ENCODE measurements around the gene NEUROD2. TPM values are rescaled to one million over a fixed set of nuclear protein-coding genes. Genes with fewer than 3 reads are reported as not detected.

Gene NEUROD2
- total and polyA plus RNA-seq, 5 donors = not detected

GRCh38 chr17:39607057-39607850 lies 466 bp downstream of the NEUROD2 start:
- Histone ChIP-seq H3K27ac (ENCODE audit: low read length) (no peak overlapping the region), H3K4me3 (ENCODE audit: low read length) (peak overlapping the region; percentile 12), H3K27me3 (ENCODE audit: control insufficient read depth, insufficient read depth) (no peaks in the 10 kb centered on the region), H3K9me3 (ENCODE audit: control insufficient read depth, low read length) (no peaks in the 10 kb centered on the region), H3K4me1 (ENCODE audit: control insufficient read depth, insufficient read depth, low read length) (peaks cover 3% of the 10 kb centered on the region)
- DNase-seq (no peak), ATAC-seq (no peak)
- 2% methylated on average over 39 of the region's 40 CpGs for WGBS
- intact Hi-C loops (cut with DNase I) = no loop called here

GRCh38 chr17:39606434-39607056 lies 1.2 kb downstream of the NEUROD2 start:
- Histone ChIP-seq H3K4me3 (ENCODE audit: low read length) (peak overlapping the region; percentile 12), H3K27ac (ENCODE audit: low read length) (no peak overlapping the region), H3K4me1 (ENCODE audit: control insufficient read depth, insufficient read depth, low read length) (peaks cover 3% of the 10 kb centered on the region), H3K9me3 (ENCODE audit: control insufficient read depth, low read length) (no peaks in the 10 kb centered on the region), H3K27me3 (ENCODE audit: control insufficient read depth, insufficient read depth) (no peaks in the 10 kb centered on the region)
- intact Hi-C loops (cut with DNase I) = no loop called here
- peak in 1 of 2 donors; percentile 19 for ATAC-seq
- WGBS = under 1% methylated on average over 66 of the region's 66 CpGs
- DNase-seq = no peak

DNA sequence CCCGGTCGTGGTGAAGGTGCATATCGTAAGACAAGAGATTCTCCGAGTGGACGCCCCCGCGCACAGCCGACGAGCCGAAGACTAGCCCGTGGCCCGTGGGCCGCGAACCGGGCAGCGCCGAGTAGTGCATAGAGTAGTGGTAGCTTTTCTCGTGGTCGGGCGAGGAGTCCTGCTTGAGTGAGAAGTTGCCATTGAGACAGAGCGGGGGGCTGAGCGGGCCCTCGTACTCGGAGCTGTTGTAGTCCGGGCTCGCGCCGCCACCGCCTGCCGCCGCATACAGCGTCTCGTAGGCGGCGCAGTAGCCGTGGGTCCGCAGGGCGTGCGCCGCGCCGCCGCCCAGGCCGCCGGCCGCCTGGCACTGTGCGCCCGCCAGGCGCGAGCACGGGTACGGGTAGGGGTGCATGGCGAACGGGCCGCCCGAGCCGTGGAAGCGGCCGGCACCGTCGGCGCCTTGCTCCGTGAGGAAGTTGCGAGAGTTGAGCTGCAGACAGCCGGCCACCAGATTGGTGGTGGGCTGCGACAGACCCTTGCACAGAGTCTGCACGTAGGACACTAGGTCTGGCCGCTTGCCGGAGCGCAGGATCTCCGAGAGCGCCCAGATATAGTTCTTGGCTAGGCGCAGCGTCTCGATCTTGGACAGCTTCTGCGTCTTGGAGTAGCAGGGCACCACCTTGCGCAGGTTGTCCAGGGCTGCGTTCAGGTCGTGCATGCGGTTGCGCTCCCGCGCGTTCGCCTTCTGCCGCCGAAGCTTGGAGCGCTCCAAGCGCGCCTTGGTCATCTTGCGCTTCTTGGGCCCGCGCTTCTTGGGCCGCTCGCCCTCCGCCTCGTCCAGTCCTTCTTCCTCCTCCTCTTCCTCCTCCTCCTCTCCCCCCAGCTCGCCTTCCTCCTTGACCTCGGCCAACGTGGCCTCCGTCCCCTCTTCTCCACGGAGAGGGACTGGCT lies 2.0 kb downstream of the NEUROD2 start:
- DNase-seq (no peak), ATAC-seq (no peak)
- WGBS = 2% methylated on average over 102 of the region's 102 CpGs
- no peak overlapping the region for H3K27ac ChIP-seq (ENCODE audit: low read length)
- peak overlapping the region; percentile 2 for H3K4me3 ChIP-seq (ENCODE audit: low read length)
- peaks cover 3% of the 10 kb centered on the region for H3K4me1 ChIP-seq (ENCODE audit: control insufficient read depth, insufficient read depth, low read length)
- no peaks in the 10 kb centered on the region for H3K27me3 ChIP-seq (ENCODE audit: control insufficient read depth, insufficient read depth)
- intact Hi-C loops (cut with DNase I) = no loop called here
- no peaks in the 10 kb centered on the region for H3K9me3 ChIP-seq (ENCODE audit: control insufficient read depth, low read length)

- H3K27ac ChIP-seq (ENCODE audit: low read length) = no peak overlapping the region
- H3K9me3 ChIP-seq (ENCODE audit: control insufficient read depth, low read length) = no peaks in the 10 kb centered on the region
- intact Hi-C loops (cut with DNase I) = no loop called here
- H3K4me3 ChIP-seq (ENCODE audit: low read length) = peak overlapping the region; percentile 2
- peaks cover 3% of the 10 kb centered on the region for H3K4me1 ChIP-seq (ENCODE audit: control insufficient read depth, insufficient read depth, low read length)
- DNase-seq (no peak), ATAC-seq (no peak)
- no peaks in the 10 kb centered on the region for H3K27me3 ChIP-seq (ENCODE audit: control insufficient read depth, insufficient read depth)
- 4% methylated on average over 31 of the region's 31 CpGs for WGBS
These were observed 2.7 kb downstream of the NEUROD2 start for GRCh38 chr17:39604911-39605491.

- no peaks in the 10 kb centered on the region for H3K9me3 ChIP-seq (ENCODE audit: control insufficient read depth, low read length)
- DNase-seq (no peak), ATAC-seq (no peak)
- no peaks in the 10 kb centered on the region for H3K27me3 ChIP-seq (ENCODE audit: control insufficient read depth, insufficient read depth)
- H3K27ac ChIP-seq (ENCODE audit: low read length) = no peak overlapping the region
- no peak overlapping the region for H3K4me3 ChIP-seq (ENCODE audit: low read length)
- peaks cover 3% of the 10 kb centered on the region for H3K4me1 ChIP-seq (ENCODE audit: control insufficient read depth, insufficient read depth, low read length)
- WGBS = 8% methylated on average over 14 of the region's 14 CpGs
- intact Hi-C loops (cut with DNase I) = no loop called here
These were observed 4.3 kb downstream of the NEUROD2 start for GRCh38 chr17:39603304-39604016.

DNA sequence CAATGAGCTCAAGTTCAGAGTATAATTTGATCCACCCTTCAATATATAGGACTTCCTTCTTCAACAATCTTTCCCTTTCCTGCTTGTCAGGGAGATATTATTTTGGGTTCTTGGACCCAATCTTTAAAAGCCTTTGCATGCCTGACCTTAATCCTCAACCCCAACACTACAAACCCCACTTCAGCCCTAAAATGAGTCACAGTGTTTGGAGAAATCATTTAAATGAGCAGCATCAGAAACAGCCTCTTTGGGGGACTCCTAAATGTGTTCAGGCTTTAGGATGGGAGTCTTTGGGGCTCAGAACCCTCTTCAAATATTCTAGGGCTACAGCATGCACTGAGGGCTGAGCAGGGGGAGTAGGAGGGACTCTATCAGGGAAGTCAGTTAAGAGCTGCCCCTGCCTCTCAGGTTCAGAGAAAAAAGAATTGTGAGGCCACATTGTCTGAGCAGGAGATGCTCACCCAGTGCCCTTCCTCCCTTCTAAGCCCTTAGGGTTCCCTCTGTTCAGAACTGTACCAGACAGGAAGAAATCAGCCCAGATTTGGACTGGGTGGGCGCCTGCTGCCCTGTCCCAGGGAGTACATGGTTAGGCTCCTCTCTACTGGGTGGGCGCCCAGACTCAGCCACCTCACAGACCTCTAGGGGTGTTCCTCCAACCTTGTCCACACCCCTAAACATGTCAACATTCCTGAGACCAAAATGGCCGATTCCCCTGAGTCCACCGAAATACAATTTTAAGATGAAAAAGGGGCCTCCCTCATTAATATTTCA lies 5.0 kb downstream of the NEUROD2 start:
- no peaks in the 10 kb centered on the region for H3K9me3 ChIP-seq (ENCODE audit: control insufficient read depth, low read length)
- intact Hi-C loops (cut with DNase I) = no loop called here
- no peaks in the 10 kb centered on the region for H3K27me3 ChIP-seq (ENCODE audit: control insufficient read depth, insufficient read depth)
- DNase-seq (no peak), ATAC-seq (no peak)
- H3K4me3 ChIP-seq (ENCODE audit: low read length) = no peak overlapping the region
- WGBS = 41% methylated on average over 4 of the region's 4 CpGs
- peaks cover 3% of the 10 kb centered on the region for H3K4me1 ChIP-seq (ENCODE audit: control insufficient read depth, insufficient read depth, low read length)
- H3K27ac ChIP-seq (ENCODE audit: low read length) = no peak overlapping the region

DNA sequence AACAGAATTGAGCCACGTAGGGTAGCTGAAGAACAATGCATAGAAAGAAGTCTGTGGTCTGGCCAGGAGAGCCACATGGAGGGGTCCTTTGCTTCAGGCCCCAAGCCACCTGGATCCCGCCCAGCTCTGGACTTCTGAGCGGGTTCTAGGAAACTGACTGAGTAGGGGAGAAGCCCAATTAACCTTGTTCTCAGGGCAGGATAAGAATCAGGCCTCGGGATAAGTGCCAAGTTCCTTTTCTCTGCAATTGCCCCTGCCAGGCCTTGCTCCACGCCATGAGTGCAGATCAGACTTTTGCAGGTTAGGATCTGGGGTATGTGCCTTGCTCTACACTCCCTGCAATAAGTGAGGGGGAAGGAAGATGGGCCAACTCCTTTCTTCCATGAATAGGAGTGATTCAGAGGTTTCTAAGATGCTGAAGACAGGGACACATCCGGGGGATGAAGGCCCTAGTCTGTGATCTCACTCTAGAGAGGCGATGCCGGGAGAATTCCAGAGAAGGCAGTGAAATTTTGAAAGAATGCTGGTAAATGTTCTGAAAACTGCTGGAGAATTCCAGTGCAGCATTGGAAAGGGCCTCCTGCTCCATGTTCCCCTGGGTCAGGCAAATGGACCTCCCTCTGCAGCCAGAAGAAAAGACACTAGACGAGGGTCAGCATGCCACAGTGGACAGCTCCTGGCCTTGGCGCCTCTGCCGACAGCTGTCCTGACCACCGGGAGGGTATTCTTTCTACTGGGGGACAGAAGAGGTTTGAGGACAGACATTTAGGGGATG lies 5.8 kb downstream of the NEUROD2 start:
- Histone ChIP-seq H3K4me1 (ENCODE audit: control insufficient read depth, insufficient read depth, low read length) (peaks cover 3% of the 10 kb centered on the region), H3K27ac (ENCODE audit: low read length) (no peak overlapping the region), H3K9me3 (ENCODE audit: control insufficient read depth, low read length) (no peaks in the 10 kb centered on the region), H3K4me3 (ENCODE audit: low read length) (no peak overlapping the region), H3K27me3 (ENCODE audit: control insufficient read depth, insufficient read depth) (no peaks in the 10 kb centered on the region)
- intact Hi-C loops (cut with DNase I) = no loop called here
- 32% methylated on average over 12 of the region's 12 CpGs for WGBS
- DNase-seq (no peak), ATAC-seq (no peak)

- H3K9me3 ChIP-seq (ENCODE audit: control insufficient read depth, low read length) = no peaks in the 10 kb centered on the region
- H3K4me1 ChIP-seq (ENCODE audit: control insufficient read depth, insufficient read depth, low read length) = peaks cover 3% of the 10 kb centered on the region
- H3K27ac ChIP-seq (ENCODE audit: low read length) = no peak overlapping the region
- ATAC-seq (no peak), DNase-seq (no peak)
- no peak overlapping the region for H3K4me3 ChIP-seq (ENCODE audit: low read length)
- intact Hi-C loops (cut with DNase I) = no loop called here
- 11% methylated on average over 21 of the region's 21 CpGs for WGBS
- H3K27me3 ChIP-seq (ENCODE audit: control insufficient read depth, insufficient read depth) = no peaks in the 10 kb centered on the region
These were observed 6.6 kb downstream of the NEUROD2 start for GRCh38 chr17:39600997-39601597.

- H3K4me1 ChIP-seq (ENCODE audit: control insufficient read depth, insufficient read depth, low read length) = no peaks in the 10 kb centered on the region
- H3K27me3 ChIP-seq (ENCODE audit: control insufficient read depth, insufficient read depth) = no peaks in the 10 kb centered on the region
- H3K4me3 ChIP-seq (ENCODE audit: low read length) = no peak overlapping the region
- ATAC-seq (no peak), DNase-seq (no peak)
- intact Hi-C loops (cut with DNase I) = no loop called here
- 5% methylated on average over 13 of the region's 13 CpGs for WGBS
- H3K9me3 ChIP-seq (ENCODE audit: control insufficient read depth, low read length) = no peaks in the 10 kb centered on the region
- no peak overlapping the region for H3K27ac ChIP-seq (ENCODE audit: low read length)
These were observed 7.3 kb downstream of the NEUROD2 start for GRCh38 chr17:39600288-39600996.
